A204.1 (cell line): Measurements from ENCODE around the gene PTEN.

ENCODE experiments used
- FAIRE-seq: peaks from 2 replicates; lab custom pipeline; 2012; peaks lifted over from hg19 to GRCh38; lab: Jason Lieb, UNC

Gene PTEN

DNA sequence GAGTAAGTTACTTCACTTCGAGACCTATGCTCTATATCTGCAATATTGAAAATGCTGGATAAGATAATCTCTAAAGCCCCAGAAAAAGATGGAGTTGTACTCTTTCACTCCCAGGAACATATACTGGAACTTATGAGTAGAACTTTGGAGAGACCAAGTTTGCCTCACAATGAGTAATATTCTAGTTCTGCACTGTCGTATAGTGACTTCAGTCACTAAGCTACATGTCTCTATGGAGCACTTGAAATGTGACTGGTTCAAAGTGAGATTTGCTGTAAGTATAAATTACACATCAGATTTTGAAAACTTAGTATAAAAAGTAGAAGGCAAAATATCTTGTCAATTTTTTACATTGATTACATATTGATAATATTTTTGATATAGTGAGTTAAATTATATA, 116.4 kb downstream of the PTEN start:
- FAIRE-seq: no peak

DNA sequence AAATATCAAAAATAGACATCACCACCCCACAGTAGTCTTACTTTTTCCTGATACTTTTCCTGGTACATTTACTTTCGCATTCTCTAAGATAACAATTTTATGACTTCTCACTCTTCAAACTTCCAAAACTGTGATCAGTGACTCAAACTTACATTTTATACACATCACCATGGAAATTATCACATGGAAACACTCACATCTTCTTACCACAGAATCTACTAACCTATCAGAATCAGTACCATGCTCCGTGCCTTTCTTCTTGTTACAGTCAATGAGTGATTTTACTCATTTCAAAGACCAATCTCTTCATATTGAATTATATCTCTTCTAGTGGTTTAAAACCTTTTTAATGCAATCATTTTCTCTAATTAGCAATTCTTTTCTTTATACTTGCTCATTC, 120.3 kb downstream of the PTEN start:
- FAIRE-seq: no peak

DNA sequence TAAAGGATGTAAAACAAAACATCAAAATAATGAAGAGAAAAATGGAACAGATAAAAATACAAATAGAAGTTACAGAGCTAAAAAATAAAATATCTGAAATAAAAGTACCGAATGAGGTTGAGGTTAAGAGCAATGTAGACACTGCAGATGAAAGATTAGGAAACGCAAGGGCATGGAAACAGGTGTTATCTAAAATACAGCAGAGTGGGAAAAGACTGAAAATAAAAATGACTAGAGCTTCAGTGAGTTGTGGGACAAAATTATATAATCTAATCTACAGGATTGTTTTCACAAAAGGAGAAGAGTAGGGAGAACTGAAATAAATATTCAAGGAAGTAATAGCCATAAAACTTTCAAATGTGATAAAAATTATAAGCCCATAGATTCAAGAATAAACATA, 123.8 kb downstream of the PTEN start:
- no peak for FAIRE-seq

DNA sequence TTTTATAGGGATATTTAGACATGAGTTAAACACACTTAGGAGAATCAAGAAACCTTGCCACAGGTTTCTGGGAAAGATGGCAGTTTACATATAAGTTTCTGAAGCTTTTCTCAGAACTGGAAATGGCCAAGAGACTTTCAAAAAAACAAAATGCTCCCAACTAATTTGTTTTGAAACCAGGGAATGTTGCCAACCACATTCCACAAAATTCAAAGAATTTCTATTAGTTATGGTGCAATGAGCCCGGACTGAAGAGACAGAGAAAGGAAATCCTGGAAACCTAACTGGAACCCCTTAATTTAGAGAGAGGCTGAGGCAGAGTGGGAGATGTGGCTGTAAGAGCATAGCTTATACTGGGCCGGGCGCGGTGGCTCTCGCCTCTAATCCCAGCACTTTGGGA, 128.5 kb downstream of the PTEN start:
- FAIRE-seq: no peak

DNA sequence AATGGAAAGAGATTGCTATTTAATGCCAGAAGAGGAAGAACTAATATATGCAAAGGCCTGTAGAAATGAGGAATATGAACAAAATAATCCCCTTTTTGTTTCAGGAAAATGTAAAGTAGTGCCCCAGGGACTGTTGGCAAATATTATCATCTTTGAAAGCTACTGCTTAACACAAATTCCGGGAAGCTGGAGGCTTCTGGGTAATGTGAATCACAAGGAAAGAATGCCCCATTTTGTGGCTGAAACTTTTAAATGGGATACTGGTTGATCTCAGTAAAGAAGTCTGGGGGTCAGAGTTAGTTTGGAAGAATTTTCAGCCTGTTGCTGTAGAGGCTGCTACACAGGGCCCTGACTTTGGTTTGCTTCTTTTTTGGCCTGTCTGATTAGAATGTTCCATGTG, 141.0 kb downstream of the PTEN start:
- no peak for FAIRE-seq

DNA sequence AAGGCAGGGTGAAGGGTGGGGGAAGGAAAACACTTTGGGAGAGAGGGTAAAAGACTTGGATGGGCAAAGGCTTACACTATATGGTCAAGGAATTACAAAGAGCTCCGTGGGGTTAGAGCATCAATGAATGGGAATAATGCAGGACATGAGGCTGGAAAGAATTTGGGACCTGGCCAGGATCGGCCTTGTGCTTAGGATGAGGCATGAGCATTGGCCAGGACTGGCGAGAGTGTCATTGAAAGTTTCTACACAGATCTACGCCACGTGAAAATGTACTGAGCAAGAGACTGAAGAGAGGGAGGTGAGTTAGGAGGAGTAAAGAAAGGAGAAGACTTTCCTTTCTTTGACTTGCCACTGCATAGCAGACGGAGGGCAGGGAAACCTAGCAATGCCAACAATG, 142.8 kb downstream of the PTEN start:
- FAIRE-seq: no peak

DNA sequence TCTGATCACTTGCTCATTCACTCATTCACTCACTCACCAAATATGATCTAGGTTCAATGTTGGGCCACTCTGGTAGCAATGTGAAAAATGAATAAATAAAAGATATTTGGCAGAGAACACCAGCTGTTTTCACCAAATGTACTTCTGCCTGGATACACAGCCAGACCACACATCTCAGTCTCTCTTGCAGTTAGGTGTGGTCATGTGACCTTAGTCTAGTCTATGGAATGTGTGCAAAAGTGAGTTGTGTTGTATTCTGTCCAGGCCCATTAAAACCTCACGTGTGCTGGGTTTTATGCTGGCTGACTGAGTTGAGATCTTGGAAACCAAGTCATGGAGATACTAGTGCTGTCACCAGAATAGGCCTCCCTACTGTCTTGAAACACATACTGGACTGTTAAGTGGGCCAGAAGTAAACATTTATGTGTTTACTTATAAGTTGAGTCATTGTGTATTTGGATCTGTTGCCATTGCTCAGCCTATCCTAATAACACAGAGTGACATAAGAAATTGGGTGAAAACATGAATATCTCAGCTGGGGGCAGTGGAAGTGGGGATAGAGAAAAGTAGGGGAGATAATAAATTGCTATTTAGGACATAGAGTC, 145.5 kb downstream of the PTEN start:
- no peak for FAIRE-seq

DNA sequence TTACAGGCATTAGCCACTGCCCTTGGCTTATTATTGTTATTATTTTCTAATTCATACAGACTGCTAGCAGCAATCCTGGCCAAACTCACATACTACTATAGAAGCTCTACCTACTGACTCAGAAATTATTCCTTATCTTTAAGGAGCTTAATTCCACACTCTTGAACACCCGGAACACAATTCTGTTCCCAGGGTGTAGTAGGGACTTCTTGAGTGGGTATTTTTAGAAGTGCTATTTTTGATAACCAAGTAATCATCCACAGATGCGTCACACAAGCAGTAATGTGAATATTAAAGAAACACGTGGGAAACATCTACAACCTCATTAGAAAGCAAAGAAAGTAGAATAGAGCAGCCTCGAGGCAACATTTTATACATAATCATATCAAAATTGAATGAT, 149.2 kb downstream of the PTEN start:
- FAIRE-seq: no peak

DNA sequence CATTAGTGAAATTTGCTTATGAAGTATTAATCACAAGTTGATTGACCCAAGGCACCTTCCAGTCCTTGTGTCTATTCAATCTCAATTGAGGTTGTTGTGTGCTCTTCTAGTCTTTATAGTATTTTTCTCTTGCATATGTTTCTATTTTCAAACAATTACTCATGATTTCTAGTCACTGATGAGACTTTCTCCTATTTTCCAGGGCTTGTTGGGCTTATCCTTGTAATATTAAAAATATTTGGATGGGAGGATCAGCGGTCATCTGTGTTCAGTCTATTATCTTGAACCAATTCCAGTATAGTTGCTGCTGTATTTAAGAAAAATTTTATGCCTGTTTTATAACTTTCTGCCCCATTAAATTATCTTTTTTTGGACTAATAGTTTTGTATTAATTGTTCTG, 154.4 kb downstream of the PTEN start:
- FAIRE-seq: no peak

DNA sequence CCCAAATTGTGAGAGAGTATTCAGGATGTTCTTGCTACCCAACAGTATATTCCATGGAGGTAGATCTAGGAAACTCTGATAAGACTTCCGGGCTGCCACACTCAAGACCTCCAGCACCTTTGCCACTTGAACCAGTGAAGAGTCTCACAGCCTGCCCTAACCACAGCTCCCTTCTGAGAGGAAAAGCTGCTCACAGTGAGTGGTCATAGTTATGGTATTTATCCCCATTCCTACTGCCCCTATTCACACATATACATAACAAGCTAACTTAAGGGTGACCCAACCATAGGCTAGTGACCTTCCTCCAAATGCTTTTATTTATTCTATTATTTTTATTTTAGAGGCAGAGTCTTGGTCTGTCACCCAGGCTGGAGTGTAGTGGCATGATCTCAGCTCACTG, 156.3 kb downstream of the PTEN start:
- FAIRE-seq: no peak
